Endodermal cell (in vitro differentiated cells): ENCODE results near the gene OPCML. TPM values are rescaled to one million over a fixed set of nuclear protein-coding genes. Genes with fewer than 3 reads are reported as not detected.
A peak's percentile ranks its signal among the peaks of the same experiment; 100 is the strongest.

Experiments used
- DNase-seq: peaks from one replicate; pipeline ENCODE4 v3.0.0-alpha.2; 2017
- H3K27ac ChIP-seq: 2 replicates; pipeline ENCODE4 v1.5.1; 2013; ENCODE audit warnings: mild to moderate bottlenecking, low read depth, low read length, moderate library complexity
- H3K27me3 ChIP-seq: 2 replicates; pipeline ENCODE4 v1.6.1; 2013; ENCODE audit warnings: mild to moderate bottlenecking, low read length, moderate library complexity; ENCODE audit not compliant: insufficient read depth, control insufficient read depth, poor library complexity, severe bottlenecking
- H3K36me3 ChIP-seq: 2 replicates; pipeline ENCODE4 v1.7.0; 2013; ENCODE audit warnings: mild to moderate bottlenecking, low read length, moderate library complexity; ENCODE audit not compliant: control insufficient read depth, insufficient read depth
- H3K4me1 ChIP-seq: one replicate; pipeline ENCODE4 v1.7.0; 2013; ENCODE audit warnings: low read length; ENCODE audit not compliant: control insufficient read depth, insufficient read depth
- H3K4me3 ChIP-seq: 2 replicates; pipeline ENCODE4 v1.5.1; 2013; ENCODE audit warnings: mild to moderate bottlenecking, low read length, moderate library complexity
- H3K9ac ChIP-seq: 2 replicates; pipeline ENCODE4 v1.6.1; 2013; ENCODE audit warnings: mild to moderate bottlenecking, low read length, moderate library complexity; ENCODE audit not compliant: poor library complexity, severe bottlenecking; ENCODE audit errors: extremely low read depth
- H3K9me3 ChIP-seq: 2 replicates; pipeline ENCODE4 v1.6.1; 2013; ENCODE audit warnings: mild to moderate bottlenecking, low read length, moderate library complexity; ENCODE audit not compliant: control insufficient read depth
- H3K27ac Mint-ChIP-seq: 2 replicates; pipeline ENCODE4 v1.8.0; 2020; ENCODE audit warnings: mixed read lengths
- H3K27me3 Mint-ChIP-seq: 2 replicates; pipeline ENCODE4 v1.8.0; 2021; ENCODE audit warnings: mild to moderate bottlenecking, mixed read lengths; ENCODE audit not compliant: insufficient read depth
- H3K36me3 Mint-ChIP-seq: 2 replicates; pipeline ENCODE4 v1.8.0; 2020; ENCODE audit warnings: low read depth, mixed read lengths
- H3K4me1 Mint-ChIP-seq: 2 replicates; pipeline ENCODE4 v1.8.0; 2020; ENCODE audit warnings: mixed read lengths
- H3K4me3 Mint-ChIP-seq: 2 replicates; pipeline ENCODE4 v1.8.0; 2020; ENCODE audit warnings: mild to moderate bottlenecking, moderate library complexity, mixed read lengths
- H3K9me3 Mint-ChIP-seq: 2 replicates; pipeline ENCODE4 v1.8.0; 2020; ENCODE audit warnings: mild to moderate bottlenecking, mixed read lengths
- WGBS, 2 experiments: methylation state at CpG; one replicate each; pipeline versions ENCODE4 v1.1.5 to v1.1.7; 2013; ENCODE audit warnings: missing lambda C conversion rate in 2 of 2, mixed read lengths in 1 of 2; ENCODE audit not compliant: insufficient coverage in 1 of 2, insufficient read length in 1 of 2; 5-methylcytosine and 5-hydroxymethylcytosine counted together
- total RNA-seq, 2 donors: library from RNA; stranded (reverse); fragmentation: NEBNext Ultra II Directional in 1 of 2; extraction: Animal tissue kit (Norgen Biotek cat#: 25700) in 1 of 2; gene quantifications; 2 replicates in 1 of 2; 3 replicates in 1 of 2; pipeline ENCODE4 v1.2.1, GENCODE V29; 2021
- TF ChIP-seq, protein P1 (sequence below): fragments of 200-600 bp; sonication (generic); conservative IDR thresholded peaks from 2 replicates; pipeline ENCODE4 v1.5.0; 2021; ENCODE audit warnings: antibody characterized with exemption, mild to moderate bottlenecking

OPCML gene
- total RNA-seq, 2 donors from 2014 or later, result 0.49 to 0.86 TPM

DNA sequence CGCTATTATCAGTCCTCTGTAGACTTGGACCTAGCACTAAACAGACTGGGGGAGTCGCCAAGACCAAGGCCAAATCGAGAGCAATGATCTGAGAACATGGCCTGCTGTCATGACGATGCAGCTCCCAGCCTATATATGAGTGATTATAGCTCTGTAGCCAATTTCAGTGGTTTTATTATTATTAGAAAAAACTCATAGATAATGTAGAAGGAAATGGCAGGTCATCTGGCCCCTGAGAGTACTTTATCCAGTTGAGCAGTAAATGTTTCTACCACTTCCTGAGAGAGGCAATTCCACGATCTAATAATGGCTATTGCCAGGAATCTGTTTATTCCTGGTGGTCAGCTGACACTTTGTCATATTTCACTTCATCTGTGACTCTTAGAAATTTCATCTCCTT is 666.7 kb downstream of the OPCML start:
- H3K4me1 ChIP-seq, result no peaks in the 10 kb centered on the region
- Mint-ChIP-seq H3K4me1 (no peaks in the 10 kb centered on the region), H3K27me3 (no peaks in the 10 kb centered on the region), H3K9me3 (no peaks in the 10 kb centered on the region), H3K27ac (no peak overlapping the region), H3K4me3 (no peak overlapping the region), H3K36me3 (no peaks in the 10 kb centered on the region)
- H3K4me3 ChIP-seq, result no peak overlapping the region
- H3K9me3 ChIP-seq, result no peaks in the 10 kb centered on the region
- H3K36me3 ChIP-seq, result no peaks in the 10 kb centered on the region
- 85 to 91% methylated on average over 4 to 5 of the region's 5 CpGs for WGBS, 2 experiments
- H3K27me3 ChIP-seq, result no peaks in the 10 kb centered on the region
- DNase-seq, result no peak
- no peak overlapping the region for H3K27ac ChIP-seq
- TF ChIP-seq, protein P1, sequence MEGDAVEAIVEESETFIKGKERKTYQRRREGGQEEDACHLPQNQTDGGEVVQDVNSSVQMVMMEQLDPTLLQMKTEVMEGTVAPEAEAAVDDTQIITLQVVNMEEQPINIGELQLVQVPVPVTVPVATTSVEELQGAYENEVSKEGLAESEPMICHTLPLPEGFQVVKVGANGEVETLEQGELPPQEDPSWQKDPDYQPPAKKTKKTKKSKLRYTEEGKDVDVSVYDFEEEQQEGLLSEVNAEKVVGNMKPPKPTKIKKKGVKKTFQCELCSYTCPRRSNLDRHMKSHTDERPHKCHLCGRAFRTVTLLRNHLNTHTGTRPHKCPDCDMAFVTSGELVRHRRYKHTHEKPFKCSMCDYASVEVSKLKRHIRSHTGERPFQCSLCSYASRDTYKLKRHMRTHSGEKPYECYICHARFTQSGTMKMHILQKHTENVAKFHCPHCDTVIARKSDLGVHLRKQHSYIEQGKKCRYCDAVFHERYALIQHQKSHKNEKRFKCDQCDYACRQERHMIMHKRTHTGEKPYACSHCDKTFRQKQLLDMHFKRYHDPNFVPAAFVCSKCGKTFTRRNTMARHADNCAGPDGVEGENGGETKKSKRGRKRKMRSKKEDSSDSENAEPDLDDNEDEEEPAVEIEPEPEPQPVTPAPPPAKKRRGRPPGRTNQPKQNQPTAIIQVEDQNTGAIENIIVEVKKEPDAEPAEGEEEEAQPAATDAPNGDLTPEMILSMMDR, result no peak
- no peak overlapping the region for H3K9ac ChIP-seq

DNA sequence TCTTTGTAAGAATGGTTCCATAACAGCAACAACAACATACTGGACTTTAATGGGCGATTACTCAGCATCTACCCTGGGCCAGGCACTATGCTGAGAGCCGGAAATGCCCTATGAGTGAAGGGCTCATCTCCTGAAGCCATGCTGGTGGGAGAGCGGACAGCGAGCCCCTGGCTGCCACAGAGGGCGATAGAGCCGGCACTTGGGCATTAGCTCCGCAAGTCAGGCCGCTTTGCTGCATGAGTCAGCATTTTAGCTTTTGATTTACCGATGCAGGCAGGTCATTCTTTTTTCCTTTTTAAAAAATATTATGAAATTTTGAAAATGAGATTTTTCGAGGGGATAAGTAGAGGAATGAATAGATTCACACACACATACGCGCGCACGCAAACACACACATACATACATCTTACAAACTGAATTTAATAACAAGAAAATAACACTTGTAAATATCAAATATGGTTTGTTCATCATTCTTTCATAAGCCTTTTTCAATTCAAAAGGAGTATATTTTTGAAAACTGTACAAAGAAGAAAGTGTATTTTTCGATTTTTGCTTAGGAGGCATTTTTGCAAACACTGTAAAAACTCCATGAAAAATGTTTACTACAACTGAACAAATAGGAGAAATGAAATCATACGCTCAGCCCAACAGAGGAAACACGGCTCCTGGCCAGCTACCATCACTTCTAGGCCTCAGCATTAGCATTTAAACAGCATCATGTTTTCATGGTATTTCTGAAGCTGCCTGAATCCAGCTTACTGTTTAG is 667.3 kb downstream of the OPCML start:
- 87 to 88% methylated on average over 9 to 11 of the region's 17 CpGs for WGBS, 2 experiments

DNA sequence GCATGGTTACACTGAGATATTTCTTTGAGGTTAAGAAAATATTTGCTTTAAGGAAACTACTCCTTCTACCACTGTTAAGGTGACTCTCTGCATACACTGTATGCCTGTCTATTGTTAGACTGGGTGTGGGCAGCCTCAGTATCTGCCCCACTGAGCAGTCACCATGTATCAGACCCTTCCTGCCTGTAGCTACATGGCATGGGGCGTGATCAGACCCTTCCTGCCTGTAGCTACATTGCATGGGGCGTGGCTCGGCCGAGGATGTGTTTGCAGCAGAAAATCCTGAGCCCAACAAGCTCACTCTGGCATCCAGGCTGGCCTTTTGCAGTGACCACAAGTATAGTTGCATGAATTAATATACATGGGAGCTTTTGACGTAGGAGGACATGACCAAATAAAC is 669.4 kb downstream of the OPCML start:
- Mint-ChIP-seq H3K36me3 (no peaks in the 10 kb centered on the region), H3K9me3 (peaks cover 3% of the 10 kb centered on the region), H3K4me1 (peaks cover 4% of the 10 kb centered on the region), H3K27me3 (no peaks in the 10 kb centered on the region), H3K4me3 (no peak overlapping the region), H3K27ac (no peak overlapping the region)
- DNase-seq, result no peak
- TF ChIP-seq, protein P1, result no peak
- no peak overlapping the region for H3K4me3 ChIP-seq
- no peak overlapping the region for H3K27ac ChIP-seq
- no peaks in the 10 kb centered on the region for H3K4me1 ChIP-seq
- H3K27me3 ChIP-seq, result no peaks in the 10 kb centered on the region
- no peak overlapping the region for H3K9ac ChIP-seq
- no peaks in the 10 kb centered on the region for H3K36me3 ChIP-seq
- WGBS, 2 experiments, result 87 to 90% methylated on average over 5 of the region's 5 CpGs
- H3K9me3 ChIP-seq, result no peaks in the 10 kb centered on the region

More for the DNA sequence above, 667.3 kb downstream of the OPCML start:
- peak overlapping the region; percentile 67 for H3K27ac Mint-ChIP-seq
- no peaks in the 10 kb centered on the region for H3K27me3 Mint-ChIP-seq
- no peak overlapping the region for H3K4me3 Mint-ChIP-seq
- no peaks in the 10 kb centered on the region for H3K36me3 Mint-ChIP-seq
- no peak overlapping the region for H3K4me3 ChIP-seq
- H3K4me1 ChIP-seq, result no peaks in the 10 kb centered on the region
- TF ChIP-seq, protein P1, result peak; percentile 72
- peak; percentile 89 for DNase-seq
- no peaks in the 10 kb centered on the region for H3K9me3 ChIP-seq
- no peaks in the 10 kb centered on the region for H3K4me1 Mint-ChIP-seq
- H3K36me3 ChIP-seq, result no peaks in the 10 kb centered on the region
- no peak overlapping the region for H3K27ac ChIP-seq
- H3K27me3 ChIP-seq, result no peaks in the 10 kb centered on the region
- no peak overlapping the region for H3K9ac ChIP-seq
- no peaks in the 10 kb centered on the region for H3K9me3 Mint-ChIP-seq
